Peyer's patch (tissue), 4 donors: ENCODE measurements around the gene C13orf42. TPM values are rescaled to one million over a fixed set of nuclear protein-coding genes. Genes with fewer than 3 reads are reported as not detected.

Experiments
- DNase-seq, 3 donors: peaks; one replicate each; pipeline ENCODE4 v3.0.0-alpha.2; 2017 to 2019
- H3K27ac ChIP-seq, 4 donors: fragments of 200-600 bp; sonication (generic); one replicate each; pipeline ENCODE4 v1.5.1; 2016 to 2019
- H3K27me3 ChIP-seq, 2 donors: fragments of 200-600 bp; sonication (generic); one replicate each; pipeline ENCODE4 v1.5.1; 2019
- H3K36me3 ChIP-seq, 3 donors: fragments of 200-600 bp; sonication (generic); one replicate each; pipeline ENCODE4 v1.5.1; 2016 to 2019
- H3K4me1 ChIP-seq, 4 donors: fragments of 200-600 bp; sonication (generic); one replicate each; pipeline ENCODE4 v1.5.1; 2016 to 2019
- H3K4me3 ChIP-seq, 4 donors: fragments of 200-600 bp; sonication (generic); 1 replicate in 3 of 4; 2 replicates in 1 of 4; pipeline ENCODE4 v1.5.1; 2016 to 2019; ENCODE audit warnings: mild to moderate bottlenecking in 1 of 4
- H3K9me3 ChIP-seq, 4 donors: fragments of 200-600 bp; sonication (generic); one replicate each; pipeline ENCODE4 v1.5.1; 2016 to 2019; ENCODE audit warnings: mild to moderate bottlenecking in 1 of 4
- CTCF ChIP-seq, 6 experiments: fragments of 450-650 bp in 4 of 6; fragments of 200-600 bp in 2 of 6; sonication (generic) in 1 of 6; IDR thresholded peaks; one replicate each; pipeline ENCODE4 v1.5.1; 2017 to 2019; ENCODE audit warnings: antibody characterized with exemption in 6 of 6, mild to moderate bottlenecking in 3 of 6, moderate library complexity in 1 of 6
- POLR2A ChIP-seq, 2 donors: fragments of 450-650 bp; IDR thresholded peaks; one replicate each; pipeline ENCODE4 v1.5.1; 2017; ENCODE audit warnings: antibody characterized with exemption in 2 of 2, mild to moderate bottlenecking in 2 of 2, moderate library complexity in 2 of 2
- total RNA-seq, 4 donors: library from RNA; depleted of rRNA; stranded (reverse); fragments of >200 nt; gene quantifications; one replicate each; pipeline ENCODE4 v1.1.0, GENCODE V29; 2016

Gene C13orf42
- total RNA-seq, 4 donors from 2014 or later = not detected

- no peaks in the 10 kb centered on the region for H3K36me3 ChIP-seq
- H3K4me1 ChIP-seq = no peaks in the 10 kb centered on the region
- TF ChIP-seq POLR2A (IDR thresholded peaks at IDR 0.05) = no peak
- TF ChIP-seq CTCF (IDR thresholded peaks at IDR 0.05) = no peak
- H3K9me3 ChIP-seq = no peaks in the 10 kb centered on the region
- H3K27ac ChIP-seq = no peak overlapping the region
- no peak for DNase-seq
- no peaks in the 10 kb centered on the region for H3K27me3 ChIP-seq
- no peak overlapping the region for H3K4me3 ChIP-seq
Measured at GRCh38 chr13:51118809-51119431, 7.8 kb upstream of the C13orf42 start.

GRCh38 chr13:51113969-51114368 is 2.9 kb upstream of the C13orf42 start:
- H3K4me3 ChIP-seq = no peak overlapping the region
- no peaks in the 10 kb centered on the region for H3K4me1 ChIP-seq
- no peaks in the 10 kb centered on the region for H3K9me3 ChIP-seq
- DNase-seq = no peak
- no peak for TF ChIP-seq POLR2A (IDR thresholded peaks at IDR 0.05)
- no peak for TF ChIP-seq CTCF (IDR thresholded peaks at IDR 0.05)
- no peaks in the 10 kb centered on the region for H3K27me3 ChIP-seq
- no peak overlapping the region for H3K27ac ChIP-seq
- no peaks in the 10 kb centered on the region for H3K36me3 ChIP-seq

GRCh38 chr13:51113186-51113881 is 2.3 kb upstream of the C13orf42 start:
- Histone ChIP-seq H3K27me3 (no peaks in the 10 kb centered on the region), H3K27ac (no peak overlapping the region), H3K9me3 (no peaks in the 10 kb centered on the region), H3K4me3 (no peak overlapping the region), H3K4me1 (no peaks in the 10 kb centered on the region), H3K36me3 (no peaks in the 10 kb centered on the region)
- TF ChIP-seq POLR2A (IDR thresholded peaks at IDR 0.05) = no peak
- no peak for TF ChIP-seq CTCF (IDR thresholded peaks at IDR 0.05)
- no peak for DNase-seq

GRCh38 chr13:51112771-51113170 is 1.7 kb upstream of the C13orf42 start:
- no peak overlapping the region for H3K27ac ChIP-seq
- H3K27me3 ChIP-seq = no peaks in the 10 kb centered on the region
- H3K9me3 ChIP-seq = no peaks in the 10 kb centered on the region
- no peak for DNase-seq
- no peaks in the 10 kb centered on the region for H3K4me1 ChIP-seq
- TF ChIP-seq POLR2A (IDR thresholded peaks at IDR 0.05) = no peak
- H3K36me3 ChIP-seq = no peaks in the 10 kb centered on the region
- no peak overlapping the region for H3K4me3 ChIP-seq

- no peak for DNase-seq
- Histone ChIP-seq H3K4me1 (no peaks in the 10 kb centered on the region), H3K36me3 (no peaks in the 10 kb centered on the region), H3K27me3 (no peaks in the 10 kb centered on the region), H3K4me3 (no peak overlapping the region), H3K27ac (no peak overlapping the region), H3K9me3 (no peaks in the 10 kb centered on the region)
- TF ChIP-seq CTCF (IDR thresholded peaks at IDR 0.05) = no peak
- TF ChIP-seq POLR2A (IDR thresholded peaks at IDR 0.05) = no peak
Measured at GRCh38 chr13:51111997-51112396, 923 bp upstream of the C13orf42 start.

- DNase-seq = no peak
- Histone ChIP-seq H3K4me1 (no peaks in the 10 kb centered on the region), H3K27ac (no peak overlapping the region), H3K27me3 (no peaks in the 10 kb centered on the region), H3K4me3 (no peak overlapping the region), H3K36me3 (no peaks in the 10 kb centered on the region), H3K9me3 (no peaks in the 10 kb centered on the region)
- TF ChIP-seq POLR2A (IDR thresholded peaks at IDR 0.05) (no peak), CTCF (IDR thresholded peaks at IDR 0.05) (no peak)
Measured at GRCh38 chr13:51107996-51108395, 3.1 kb downstream of the C13orf42 start.
